GM21619 (cell line): Measurements from ENCODE around the gene LYRM4.

Experiments used
- ATAC-seq: cut with Tn5 transposase; IDR thresholded peaks from one replicate; pipeline ENCODE4 v1.9.1; 2021; ENCODE audit not compliant: unreplicated experiment

LYRM4 gene

GRCh38 chr6:5149891-5150290 lies 110.9 kb downstream of the LYRM4 start:
- ATAC-seq = no peak

DNA sequence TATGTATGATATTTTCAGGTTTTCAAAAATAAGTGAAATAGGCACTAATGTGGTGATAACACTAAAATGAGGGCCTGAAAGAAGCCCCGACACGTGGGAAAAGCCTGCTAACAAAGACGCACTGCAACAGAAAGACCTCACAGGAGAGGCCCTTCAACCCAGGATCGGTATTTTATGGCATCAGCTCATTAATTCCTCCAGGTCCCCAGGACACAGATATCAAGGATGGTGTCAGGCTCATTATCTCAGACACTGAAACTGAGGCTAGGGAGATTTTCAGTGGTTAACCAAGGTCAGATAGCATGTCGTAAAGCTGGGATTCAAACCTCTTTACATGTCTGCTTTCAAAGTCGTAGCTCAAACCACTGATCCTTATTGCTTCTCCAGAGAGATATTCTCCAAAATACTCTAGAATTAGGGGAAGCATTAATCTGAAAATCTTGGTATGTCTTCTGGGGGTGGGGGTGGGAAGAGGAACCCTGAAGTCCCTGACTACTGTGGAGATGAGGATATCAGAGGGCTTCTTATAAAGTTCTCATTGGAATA lies 111.5 kb downstream of the LYRM4 start:
- ATAC-seq = no peak

DNA sequence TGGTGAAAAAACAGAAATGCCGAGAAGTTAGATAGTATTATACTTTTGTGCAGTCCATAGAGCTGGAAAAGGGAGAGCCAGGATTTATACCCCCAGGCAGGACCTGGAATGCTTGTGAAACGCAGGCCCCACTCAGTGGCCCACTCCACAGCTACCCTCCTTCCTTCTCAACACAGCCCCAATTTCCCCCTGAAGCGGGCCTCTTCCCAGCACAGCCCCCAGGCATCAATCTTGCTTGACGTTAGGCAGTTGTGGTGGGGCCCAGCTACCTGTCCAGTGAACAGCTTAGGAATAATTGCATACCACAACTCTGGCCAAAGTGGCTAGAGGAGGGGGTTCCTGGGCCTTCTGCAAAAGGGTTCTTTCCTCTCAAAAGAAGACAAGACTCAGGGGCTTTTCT lies 114.4 kb downstream of the LYRM4 start:
- no peak for ATAC-seq

GRCh38 chr6:5143634-5144311 lies 117.0 kb downstream of the LYRM4 start:
- ATAC-seq = peak; percentile 49

DNA sequence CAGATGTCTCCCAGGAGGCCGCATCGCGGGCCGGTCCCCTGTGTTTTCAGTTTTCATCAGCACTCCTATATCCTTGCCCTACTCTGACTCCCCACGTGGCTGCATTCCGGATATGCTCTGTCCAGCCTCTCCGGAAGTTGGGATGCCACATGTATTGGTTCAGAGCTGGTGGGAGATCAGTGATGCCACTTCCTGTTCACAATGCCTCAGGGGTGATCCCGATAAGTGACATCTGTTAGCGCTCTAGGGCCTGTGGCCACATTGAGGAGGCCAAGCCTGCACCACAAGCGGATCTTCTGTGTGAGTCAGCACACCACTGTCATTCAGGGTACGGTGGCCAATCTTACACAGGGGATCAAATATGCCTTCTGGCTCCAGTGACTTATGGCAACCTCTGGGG lies 117.8 kb downstream of the LYRM4 start:
- no peak for ATAC-seq

- no peak for ATAC-seq
Observed at GRCh38 chr6:5142131-5142530, 118.6 kb downstream of the LYRM4 start.

DNA sequence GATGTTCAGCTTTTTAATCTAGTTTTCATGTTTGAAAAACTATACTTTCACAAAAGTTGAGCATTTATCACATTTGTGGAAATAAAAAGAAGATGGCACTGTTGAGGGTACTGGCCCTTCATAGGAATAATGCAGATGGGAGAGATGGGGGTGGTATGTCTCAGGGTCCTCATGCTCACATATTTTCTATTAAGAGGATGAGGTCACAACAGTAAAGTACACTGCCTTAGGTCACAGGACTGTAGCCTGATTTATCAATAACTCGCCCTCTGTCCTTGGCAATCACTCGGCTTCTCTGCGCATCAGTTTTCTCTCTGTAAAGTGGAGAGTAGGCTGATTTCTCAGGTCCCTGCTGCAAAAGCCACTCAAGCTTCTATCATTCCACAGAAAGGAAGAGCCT lies 119.7 kb downstream of the LYRM4 start:
- no peak for ATAC-seq

GRCh38 chr6:5139828-5140771 lies 120.7 kb downstream of the LYRM4 start:
- no peak for ATAC-seq

DNA sequence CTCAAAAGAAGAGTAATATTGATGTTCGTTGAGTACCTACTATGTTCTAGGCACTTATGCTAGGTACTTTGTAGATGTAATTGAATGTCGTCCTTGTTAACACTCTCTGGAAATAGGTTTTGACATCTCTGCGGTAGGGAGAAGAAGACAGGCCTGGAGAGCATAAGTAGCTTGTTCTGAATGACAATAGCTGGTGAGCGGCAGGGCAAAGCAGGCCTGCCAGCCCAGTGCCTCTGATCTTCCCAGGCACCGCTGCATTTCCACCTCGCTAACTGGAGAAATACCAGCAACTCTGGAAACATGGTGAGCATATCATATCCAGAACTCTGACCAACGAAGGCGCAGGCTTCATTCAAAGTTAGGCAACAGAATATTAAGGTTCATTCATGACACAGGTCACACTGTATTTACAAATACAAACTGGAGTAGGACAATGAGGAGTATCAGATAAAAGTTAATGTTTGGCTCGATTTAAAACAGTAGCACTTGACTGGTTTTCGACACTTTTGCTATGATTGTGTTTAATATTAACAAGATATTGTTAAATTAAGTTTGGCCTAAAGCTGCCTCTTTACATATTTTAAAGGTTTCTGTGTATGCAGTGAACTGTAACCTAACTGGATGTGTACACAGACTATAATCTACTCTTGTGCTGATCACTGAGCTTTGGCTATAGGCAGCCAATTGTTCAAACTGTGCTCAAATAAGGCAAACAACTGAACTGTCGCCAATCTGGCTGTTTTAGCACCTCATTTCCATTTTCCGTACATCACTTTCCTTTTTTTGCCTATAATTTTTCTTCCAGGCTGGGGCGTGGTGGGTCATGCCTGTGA lies 121.5 kb downstream of the LYRM4 start:
- no peak for ATAC-seq

GRCh38 chr6:5136851-5137250 lies 123.9 kb downstream of the LYRM4 start:
- ATAC-seq = no peak

- peak; percentile 37 for ATAC-seq
Observed at GRCh38 chr6:5135788-5136376, 124.9 kb downstream of the LYRM4 start.

DNA sequence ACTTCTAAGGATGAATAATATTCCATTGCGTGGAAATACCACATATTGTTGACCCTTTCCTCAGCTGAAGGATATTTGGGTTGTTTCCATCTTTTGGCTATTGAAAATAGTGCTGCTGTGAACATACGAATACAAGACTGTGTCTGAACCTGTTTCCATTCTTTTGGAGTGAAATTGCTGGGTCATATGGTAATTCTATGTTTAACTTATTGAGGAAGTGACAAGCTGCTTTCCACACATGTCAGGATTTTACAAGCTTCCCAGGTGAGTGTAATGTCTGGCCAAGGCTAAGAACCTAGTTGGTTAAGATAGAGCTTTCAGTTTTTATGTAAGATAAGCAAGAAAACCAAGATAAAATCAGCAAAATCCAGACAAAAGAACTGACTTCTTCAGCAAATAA lies 126.8 kb downstream of the LYRM4 start:
- ATAC-seq = no peak

- peak; percentile 94 for ATAC-seq
Observed at GRCh38 chr6:5132731-5133130, 128.0 kb downstream of the LYRM4 start.

GRCh38 chr6:5130135-5130866 lies 130.4 kb downstream of the LYRM4 start:
- no peak for ATAC-seq

DNA sequence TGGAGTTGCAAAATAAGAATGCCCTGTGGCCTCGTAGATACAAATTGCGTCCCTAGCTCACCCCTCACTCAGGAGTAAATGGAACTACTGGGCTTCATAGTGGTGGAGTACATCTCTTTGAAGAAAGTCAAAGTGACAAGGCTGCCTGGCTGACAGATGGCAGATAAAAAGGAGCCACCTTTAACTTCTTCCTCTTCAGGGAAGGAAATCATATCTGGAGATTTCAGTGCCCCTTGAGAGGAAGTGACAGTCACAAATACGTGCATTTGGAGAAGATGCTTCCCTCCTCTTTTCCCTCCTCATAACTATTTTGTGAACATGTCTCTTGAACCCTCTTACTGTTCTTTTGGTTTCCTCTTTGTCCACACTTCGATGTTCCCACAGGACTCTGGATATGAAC lies 132.4 kb downstream of the LYRM4 start:
- no peak for ATAC-seq

DNA sequence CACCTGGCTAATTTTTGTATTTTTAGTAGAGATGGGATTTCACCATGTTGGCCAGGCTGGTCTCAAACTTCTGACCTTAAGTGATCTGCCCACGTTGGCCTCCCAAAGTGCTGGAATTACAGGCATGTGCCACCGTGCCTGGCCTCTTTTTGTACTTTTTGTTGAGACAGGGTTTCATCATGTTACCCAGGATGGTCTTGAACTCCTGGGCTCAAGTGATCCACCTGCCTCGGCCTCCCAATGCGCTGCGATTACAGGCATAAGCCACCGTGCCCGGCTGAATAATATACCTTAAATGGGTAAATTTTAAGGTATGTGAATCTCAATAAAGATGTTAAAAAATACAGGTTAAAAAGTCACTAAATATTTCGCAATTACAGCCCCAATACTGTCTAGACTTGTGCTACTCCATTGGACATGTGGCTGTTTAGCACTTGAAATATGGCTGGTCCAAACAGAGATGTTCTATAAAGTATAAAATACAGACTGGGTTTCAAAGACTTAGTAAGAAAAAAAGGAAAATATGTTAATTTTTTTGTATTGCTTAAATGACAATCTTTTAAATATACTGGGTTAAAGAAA lies 133.6 kb downstream of the LYRM4 start:
- ATAC-seq = no peak

DNA sequence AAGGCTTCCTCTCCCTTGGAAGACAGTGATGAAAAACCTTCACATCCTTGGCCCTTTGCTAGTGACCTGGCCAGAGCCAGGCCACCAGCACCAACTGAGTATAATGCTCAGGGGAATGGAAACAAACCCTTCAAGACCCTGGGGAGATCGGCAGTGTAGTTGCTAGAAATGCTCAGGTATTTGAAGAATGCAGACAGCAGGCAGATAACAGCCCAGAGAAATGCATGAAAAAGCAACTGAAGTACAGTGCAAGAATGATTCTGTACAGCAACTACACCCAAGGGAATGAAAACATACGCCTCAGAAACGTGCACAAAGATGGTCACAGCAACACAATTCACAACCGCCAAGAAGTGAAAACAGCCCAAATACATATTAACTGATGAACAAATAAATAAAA lies 134.5 kb downstream of the LYRM4 start:
- no peak for ATAC-seq

DNA sequence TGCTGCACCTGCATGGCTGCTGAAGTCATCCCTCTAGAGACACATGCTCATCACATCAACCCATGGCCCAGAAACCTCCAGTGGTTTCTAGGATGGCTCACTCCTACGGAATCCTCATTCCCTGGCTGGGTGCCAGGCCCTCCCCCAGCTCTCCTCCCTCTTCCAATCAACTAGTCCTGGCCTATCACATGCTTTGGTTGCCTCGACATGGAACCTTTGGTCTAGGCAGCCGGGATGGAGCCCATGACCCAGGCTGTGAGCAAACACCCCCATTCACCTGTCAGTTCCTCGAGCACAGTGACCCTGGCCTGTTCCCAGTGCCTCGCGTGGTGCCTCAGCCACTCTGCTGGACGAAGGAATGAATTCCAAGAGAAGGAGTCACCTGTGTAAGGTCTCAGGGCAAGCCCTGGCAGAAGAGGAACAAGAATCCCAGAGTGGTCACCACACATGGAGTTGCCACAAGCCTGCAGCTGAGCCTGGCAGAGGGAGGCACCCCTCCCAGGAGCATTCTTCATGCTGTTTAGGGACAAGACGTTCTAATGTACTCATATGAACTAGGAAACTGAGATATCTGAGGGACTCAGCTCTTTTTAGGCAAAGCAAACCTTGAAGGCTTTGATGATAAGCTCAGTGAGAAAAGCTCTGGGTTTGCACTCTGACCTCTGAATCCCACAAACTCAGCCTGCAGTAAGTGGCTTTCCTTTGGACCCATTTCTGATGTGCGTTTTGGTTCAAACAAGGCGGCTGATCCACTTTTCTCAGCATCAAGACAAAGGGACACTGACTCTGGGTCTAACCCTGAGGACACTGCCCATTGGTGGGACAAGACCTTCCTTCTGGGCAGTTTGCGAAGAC lies 135.4 kb downstream of the LYRM4 start:
- ATAC-seq = no peak

DNA sequence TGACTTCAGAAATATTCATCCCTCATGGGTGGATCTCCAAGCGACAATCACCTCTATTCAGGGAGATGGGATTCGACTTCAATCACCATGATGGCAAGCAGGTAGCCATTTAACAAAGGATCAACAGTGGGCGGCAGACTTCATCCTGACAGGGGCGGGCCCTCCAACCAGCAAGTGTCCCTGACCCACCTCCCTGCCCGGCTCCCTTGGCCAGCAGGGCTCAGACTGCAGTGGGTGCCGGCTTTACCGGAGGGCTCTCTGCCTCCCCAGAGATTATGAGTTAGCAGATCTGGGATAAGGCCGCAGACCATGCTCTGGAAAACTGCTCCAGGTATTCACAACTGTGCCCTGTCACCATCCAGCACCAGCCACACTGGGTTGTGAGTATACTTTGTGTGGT lies 136.2 kb downstream of the LYRM4 start:
- ATAC-seq = no peak
